ENCODE results near the gene CD300LG.

DNA sequence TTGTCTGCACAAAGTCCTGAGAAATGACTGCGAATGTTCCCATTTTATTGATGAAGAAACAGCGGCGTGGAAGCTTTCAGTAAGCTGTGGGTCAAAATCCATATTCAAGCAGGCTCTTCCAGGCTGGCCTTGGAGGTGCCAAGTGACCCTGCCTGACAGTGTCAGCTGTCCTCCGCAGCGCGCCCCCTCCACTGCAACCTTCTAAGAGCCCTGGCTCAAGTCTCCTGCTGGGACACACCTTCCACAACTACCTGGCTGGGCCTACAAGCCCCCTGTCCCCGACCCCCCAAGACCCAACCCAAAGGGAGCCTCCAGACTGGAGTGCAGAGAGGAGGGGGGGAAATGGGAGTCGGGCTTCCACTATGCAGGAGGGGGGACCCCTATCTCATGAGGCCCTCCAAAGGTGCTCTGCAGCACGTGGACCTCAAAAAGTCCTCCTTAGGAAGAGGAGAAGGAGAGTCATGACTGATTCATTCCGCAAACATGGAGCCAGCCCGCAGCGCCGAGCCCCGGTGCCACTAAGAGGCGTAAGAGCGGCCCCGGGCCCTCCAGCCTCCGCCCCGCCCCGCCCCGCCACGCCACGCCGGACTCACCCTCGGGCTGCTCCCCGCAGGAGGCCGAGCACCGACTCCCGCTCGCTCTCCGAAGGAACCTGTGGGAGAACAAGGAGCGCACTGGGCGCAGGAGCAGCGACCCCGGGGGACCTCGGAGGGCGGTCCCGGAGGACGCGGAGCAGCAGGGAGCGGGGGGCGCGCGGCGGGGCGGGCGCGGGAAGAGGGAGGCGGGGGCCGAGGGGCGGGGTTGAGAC, 14.6 kb upstream of the CD300LG start:
- TF ChIP-seq, protein P1, sequence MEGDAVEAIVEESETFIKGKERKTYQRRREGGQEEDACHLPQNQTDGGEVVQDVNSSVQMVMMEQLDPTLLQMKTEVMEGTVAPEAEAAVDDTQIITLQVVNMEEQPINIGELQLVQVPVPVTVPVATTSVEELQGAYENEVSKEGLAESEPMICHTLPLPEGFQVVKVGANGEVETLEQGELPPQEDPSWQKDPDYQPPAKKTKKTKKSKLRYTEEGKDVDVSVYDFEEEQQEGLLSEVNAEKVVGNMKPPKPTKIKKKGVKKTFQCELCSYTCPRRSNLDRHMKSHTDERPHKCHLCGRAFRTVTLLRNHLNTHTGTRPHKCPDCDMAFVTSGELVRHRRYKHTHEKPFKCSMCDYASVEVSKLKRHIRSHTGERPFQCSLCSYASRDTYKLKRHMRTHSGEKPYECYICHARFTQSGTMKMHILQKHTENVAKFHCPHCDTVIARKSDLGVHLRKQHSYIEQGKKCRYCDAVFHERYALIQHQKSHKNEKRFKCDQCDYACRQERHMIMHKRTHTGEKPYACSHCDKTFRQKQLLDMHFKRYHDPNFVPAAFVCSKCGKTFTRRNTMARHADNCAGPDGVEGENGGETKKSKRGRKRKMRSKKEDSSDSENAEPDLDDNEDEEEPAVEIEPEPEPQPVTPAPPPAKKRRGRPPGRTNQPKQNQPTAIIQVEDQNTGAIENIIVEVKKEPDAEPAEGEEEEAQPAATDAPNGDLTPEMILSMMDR (IDR thresholded peaks at IDR 0.05) = no peak
- no peak for TF ChIP-seq POLR2A (IDR thresholded peaks at IDR 0.05)

Data from body of pancreas (tissue), 4 donors.